Measurements from ENCODE around the gene ZNF821.
"Not testable (repeated sequence)": the region's sequence is repeated elsewhere in the genome, so short reads cannot be mapped to it uniquely, and the experiment has no call there.

ZNF821 gene

DNA sequence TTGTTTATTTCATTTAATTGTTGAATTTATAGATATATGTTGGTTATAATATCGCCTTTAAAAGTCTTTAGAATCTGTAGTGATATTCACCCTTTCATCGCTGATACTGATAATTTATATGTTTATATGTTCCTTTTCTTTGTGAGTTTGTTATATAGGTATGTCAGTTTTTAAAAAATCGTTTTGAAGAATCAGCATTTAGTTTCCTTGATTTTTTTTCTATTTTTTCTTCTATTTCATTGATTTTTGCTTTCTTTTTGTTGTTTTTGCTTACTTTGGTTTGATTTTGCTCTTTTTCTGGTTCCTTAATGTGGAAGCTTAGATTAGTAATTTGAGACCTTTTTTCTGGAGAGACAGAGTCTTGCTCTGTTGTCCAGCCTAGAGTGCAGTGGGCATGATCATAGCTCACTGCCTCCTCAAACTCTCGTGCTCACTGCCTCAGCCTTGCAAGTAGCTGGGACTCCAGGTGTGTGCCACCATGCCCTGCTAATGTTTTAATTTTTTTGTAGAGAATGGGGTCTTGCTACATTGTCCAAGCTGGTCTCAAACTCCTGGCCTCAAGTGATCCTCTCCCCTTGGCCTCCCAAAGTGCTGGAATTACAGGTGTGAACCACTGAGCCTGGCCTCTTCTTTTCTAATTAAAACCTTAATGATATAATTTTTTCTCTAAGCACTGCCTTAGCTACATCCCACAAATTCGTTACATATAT, 18.8 kb upstream of the ZNF821 start:
- no peak for DNase-seq (ENCODE audit: low read depth)

DNA sequence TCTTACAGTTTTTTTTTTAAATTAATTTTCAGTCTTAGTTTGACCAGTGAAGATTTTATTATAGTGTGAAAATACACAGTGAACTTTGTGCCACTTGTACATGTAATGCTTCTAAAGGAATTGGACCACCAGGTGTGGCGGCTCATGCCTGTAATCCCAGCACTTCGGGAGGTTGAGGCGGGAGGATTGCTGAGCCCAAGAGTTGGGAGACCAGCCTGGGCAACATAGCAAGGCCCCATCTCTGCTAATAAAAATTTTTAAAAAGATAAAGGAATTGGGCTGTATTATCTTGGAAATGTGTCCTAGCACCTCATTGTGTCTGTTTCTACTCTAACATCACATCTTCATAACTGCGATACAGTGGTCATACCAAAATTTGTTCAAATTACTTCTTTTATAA, 15.2 kb upstream of the ZNF821 start:
- no peak for DNase-seq (ENCODE audit: low read depth)

DNA sequence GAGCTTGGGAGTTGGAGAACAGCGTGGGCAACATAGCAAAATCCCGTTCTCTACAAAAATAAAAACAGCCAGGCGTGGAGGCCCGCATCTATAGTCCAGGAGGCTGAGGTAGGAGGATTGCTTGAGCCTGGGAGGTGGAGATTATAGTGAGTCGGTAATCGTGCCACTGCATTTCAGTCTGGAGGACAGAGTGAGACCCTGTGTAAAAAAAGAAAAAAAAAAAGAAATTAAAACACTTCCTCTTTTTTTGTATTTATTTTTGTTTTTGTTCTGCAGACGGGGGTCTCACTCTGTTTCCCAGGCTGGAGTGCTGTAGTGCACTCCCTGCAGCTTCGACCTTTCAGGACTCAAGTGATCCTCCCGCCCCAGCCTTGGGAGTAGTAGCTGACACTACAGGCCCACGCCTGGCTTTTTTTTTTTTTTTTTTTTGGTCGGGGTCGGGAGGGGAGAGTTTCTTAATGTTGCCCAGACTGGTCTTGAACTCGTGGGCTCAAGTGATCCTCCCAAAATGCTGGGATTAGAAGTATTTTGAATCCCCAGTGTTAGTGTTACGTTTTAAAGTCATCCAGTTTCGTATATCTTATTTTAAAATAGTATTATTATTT, 12.9 kb upstream of the ZNF821 start:
- DNase-seq (ENCODE audit: low read depth), result no peak

DNA sequence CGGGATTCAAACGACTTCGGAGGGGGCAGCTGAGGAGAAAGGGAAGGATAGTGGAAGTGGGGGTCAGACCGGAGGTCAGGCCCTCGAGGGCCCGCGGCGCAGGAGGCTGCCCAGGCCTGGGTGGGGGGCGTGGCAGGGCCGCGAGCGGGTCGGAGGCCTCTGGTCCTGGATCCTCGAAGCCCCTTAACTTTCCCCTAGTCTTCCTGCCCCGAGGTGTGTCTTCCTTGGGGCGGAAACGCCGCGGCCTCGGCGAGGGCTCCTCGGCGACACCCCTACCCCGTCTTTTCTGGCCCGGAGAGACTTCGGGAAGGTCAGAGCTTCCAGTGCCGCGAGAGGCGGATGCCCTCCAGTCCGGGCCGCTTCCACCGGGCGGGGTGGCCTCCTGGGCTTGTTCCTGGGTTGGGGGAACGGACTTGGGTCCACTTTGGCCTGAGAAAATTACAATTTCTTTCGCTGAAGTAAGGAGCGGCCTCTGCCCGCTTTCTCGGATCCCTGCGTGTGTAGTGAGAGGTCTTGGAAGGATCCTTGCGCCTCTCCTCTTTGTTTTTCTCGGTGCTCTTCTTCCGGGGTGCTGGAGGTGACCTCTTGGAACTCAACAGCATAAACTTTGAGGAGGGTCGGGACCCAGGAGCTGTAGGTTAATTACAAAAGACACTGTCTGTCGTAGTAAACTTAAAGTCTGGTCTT, 11.8 kb upstream of the ZNF821 start:
- no peak for DNase-seq (ENCODE audit: low read depth)

DNA sequence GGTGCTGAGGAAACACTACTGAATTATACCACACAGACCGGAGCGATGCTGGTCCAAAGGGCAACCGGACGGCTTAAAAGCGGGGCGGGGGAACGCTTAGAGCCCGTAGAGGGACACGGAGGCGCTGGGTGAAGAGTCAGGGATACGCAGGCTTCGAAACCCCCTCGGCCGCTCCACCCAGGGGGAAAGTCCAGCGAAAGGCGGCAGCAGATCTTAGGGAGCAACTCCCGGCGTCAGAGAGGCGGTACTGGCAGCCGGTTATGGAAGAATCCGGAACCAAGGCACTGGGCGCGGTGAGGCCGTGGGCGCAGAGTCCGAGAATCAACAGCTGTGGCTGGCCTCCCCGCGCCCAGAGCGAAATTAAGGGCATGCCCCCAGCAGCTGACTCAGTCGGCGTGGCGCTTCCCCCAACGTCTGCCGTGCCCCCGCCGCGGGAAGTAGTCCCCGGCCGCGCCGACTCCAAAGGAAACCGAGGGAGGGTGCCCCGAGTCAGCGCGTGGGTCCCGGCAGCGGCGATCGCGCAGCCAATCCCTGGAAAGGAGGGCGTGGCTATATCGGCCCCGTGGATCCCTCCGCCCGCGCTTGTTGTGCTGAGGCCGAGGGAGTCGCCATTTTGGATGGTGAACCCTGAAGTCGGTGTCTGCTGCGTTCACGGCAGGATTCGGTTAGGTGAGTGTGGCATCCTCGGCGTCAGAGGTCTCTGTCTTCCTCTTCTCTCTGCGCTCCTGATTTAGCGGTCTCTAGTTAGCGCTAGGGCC, 11.1 kb upstream of the ZNF821 start, which contains the start of gene IST1:
TSS of gene IST1 (plus strand) at position 611 of the 758 bp plus-strand sequence. CDS start 20,110 bp downstream, outside the sequence.
- DNase-seq (ENCODE audit: low read depth), result peak; percentile 98

DNA sequence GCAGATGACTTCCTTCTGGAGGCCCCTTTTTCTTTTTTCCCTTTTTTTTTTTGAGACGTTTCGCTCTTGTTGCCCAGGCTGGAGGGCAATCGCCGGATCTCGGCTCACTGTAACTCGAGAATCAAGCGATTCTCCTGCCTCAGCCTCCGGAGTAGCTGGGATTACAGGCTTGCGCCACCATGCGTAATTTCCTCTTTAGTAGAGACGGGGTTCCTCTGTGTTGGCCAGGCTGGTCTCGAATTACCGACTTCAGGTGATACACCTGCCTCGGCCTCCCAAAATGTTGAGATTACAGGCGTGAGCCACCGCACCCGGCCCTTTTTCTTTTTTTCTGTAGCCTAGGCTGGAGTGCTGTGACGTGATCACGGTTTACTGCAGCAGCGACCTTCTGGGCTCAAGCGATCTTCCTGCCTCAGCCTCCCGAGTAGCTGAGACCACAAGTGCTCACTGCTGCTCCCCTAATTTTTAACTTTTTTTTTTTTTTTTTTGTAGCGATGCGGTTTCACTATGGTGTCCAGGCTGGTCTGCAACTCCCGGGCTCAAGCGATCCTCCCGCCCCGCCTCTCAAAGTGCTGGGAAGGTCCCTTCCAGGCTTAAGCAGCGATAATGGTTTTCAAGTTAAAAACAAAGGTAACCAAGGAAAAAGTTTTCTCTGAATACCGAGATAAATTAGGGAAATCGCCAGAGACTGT, 10.4 kb upstream of the ZNF821 start:
- DNase-seq (ENCODE audit: low read depth), result peak; percentile 17

DNA sequence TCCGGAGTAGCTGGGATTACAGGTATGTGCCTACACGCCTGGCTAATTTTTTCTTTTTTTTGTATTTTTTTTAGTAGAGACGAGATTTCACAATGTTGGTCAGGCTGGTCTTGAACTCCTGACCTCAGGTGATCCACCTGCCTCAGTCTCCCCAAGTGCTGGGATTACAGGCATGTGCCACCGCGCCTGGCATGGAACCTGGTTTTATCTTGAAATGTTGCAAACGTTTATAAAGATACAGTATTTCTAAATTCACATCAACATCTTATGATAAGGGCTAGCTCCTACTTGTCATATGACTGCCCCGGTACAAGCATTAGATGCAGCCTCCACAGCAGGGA, 9.9 kb upstream of the ZNF821 start:
- no peak for DNase-seq (ENCODE audit: low read depth)

DNA sequence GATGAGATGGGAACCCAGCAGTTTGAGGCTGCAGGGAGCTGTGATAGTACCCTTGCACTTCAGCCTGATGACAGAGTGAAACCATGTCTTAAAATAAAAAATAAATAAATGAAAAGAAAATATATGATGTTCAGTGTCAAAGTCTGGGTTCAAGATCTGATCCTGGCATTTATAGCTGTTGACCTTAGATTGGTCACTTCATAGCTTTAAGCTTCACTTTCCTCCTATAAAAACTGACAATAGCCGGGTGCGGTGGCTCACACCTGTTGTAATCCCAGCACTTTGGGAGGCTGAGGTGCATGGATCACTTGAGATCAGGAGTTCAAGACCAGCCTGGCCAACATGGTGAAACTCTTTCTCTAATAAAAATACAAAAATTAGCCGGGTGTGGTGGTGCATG, 5.2 kb upstream of the ZNF821 start:
- DNase-seq (ENCODE audit: low read depth), result no peak

DNA sequence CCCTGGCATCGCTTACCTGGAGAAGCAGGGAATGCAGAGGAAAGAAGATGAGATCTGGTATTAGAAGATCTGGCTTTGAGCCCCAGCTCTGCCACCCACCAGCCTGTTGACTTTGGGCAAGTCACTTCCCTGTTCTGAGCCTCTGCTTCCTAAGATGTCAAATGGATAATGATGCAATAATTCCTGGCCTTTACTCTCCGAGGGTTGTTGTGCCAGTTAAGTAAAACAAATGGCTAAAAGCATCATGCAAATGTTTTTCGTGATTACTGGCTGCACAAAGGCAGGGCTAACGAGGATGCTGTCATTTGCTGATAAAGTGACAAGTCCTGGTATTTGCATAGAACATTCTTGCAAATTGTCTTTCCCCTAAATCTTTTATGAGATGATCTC, 1.3 kb upstream of the ZNF821 start:
- DNase-seq (ENCODE audit: low read depth), result no peak

DNA sequence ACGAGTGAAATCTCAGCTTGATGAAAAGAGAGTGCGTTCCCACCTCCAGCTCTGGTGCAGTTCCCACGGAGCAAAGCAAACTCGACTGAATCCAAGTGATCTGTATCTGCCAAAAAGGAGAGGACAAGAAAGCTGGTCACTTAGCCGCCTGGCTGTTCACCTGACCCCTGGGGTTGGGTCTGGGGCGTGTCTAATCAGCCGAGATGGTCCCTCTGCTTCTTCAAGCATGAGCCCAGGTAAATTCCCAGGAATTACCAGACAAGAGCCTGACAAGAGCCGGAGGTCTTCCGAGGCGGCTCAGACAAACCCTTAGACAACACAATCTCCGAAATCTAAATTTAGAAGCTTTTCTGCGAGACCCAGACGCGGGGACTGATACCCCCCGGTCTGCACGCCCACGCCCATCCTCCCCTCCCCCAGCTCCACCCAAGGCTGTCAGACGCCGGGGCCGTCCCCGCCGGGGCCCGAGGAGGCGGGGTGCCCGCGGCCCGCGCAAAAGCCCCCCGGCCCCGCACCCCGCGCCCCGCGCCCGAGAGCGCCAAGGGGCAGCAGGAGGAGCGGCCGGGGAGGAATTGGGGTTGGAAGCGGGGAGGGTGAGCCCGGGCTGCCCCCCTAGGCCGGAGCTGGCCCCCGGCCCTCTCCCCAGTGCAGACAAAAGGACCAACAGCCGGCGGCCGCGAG, 674 bp downstream of the ZNF821 start:
- DNase-seq (ENCODE audit: low read depth), result peak; percentile 42

DNA sequence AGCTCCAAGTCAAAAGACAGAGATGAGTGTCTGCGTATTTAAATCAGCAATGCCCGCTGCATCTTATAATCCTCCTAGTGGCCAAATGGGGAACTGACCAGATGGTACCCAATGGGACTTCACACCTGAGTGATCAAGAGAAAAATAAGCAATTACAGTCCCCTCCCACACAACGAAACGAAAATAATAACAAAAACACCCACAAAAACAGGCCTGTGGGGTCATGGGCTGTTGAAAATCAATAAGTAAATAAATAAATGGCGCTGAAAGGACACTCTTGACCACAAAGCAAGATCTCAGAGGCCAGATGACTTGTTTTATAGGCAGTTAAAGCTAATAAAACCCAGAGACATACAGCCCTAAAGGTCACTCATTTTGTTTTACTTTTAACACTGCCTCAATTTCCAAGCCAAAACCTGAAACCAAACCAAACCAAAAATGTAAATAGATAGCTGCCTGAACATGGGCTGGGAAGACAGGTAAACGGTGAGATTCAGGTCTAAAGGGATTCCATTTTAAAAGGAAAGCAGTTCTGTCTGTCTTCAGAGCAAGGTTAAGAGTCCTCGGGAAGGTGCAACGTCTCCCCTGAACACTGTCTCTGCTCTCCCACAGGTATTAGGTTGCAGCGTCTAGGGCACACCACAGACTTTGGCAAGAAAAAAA, 1.3 kb downstream of the ZNF821 start:
- DNase-seq (ENCODE audit: low read depth), result peak; percentile 60

DNA sequence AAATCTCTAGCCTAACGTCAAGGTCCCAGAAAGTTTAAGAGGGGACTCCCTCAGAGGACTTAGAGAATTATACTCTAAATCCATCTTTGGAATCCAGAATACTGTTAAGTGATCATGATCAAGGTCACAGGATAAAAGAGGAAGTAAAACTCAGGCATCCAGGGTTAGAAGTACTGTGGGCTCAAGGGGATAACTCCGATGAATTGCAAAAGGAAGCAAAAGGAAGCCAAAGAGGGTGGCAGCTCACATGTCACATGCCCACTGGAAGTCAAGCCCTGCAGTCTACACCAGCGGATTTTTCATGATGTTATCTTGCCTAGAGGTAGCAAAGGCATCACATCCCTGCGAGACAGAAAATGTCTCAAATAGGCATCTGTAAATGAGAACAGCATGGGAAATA, 3.8 kb downstream of the ZNF821 start:
- DNase-seq (ENCODE audit: low read depth), result no peak

DNA sequence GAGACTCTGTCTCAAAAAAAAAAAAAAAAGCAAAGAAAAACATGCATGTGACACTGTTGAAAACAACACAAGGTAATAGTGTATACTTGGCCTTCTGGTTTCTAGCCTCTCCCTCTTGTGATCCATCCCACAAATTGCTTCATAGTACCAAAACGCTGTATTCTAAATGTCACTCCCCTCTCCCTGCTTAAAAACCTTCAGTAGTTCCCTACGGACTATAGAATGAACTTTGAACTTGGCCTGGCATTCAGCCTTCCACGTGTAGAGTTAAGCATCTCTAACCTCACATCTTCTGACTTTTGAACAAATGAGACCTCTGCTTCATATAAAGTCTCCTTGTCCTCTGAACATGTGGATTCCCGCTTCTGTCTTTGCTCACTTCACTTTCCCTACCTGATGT, 5.1 kb downstream of the ZNF821 start:
- no peak for DNase-seq (ENCODE audit: low read depth)

DNA sequence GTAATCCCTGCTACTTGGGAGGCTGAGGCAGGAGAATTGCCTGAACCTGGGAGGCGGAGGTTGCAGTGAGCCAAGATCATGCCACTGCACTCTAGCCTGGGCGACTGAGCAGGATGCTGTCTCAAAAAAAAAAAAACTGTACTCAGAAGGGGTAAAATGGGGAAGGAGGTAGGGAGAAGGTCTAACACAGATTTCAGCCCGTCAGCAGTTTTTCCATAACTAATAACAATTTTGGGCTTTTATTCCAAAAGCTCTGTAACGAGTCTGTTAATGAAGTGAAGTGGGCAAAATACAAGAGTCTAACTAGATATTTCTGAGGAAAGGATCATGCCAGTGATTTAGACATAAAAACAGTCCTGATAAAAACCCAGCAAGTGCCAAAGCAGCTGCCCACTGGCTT, 10.8 kb downstream of the ZNF821 start:
- no peak for DNase-seq (ENCODE audit: low read depth)

DNA sequence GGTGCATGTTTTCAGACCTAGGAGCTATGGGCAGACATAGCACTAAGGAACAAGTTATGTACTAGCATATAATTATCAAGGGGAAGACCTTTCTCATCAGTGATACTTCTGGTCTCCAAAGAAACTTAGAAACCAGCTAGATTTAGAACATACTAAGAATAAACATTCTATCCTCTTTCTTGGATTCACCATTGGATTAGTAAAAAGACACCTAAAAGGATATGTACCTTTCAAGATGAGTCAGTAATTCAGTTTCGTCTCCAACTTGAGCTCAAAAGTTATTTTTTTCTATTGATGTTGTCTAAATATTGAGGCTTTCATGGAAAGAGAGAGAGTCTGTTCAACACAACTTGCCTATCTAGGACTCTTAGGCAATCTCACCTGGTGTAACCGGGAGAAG, 13.2 kb downstream of the ZNF821 start:
- DNase-seq (ENCODE audit: low read depth), result no peak

DNA sequence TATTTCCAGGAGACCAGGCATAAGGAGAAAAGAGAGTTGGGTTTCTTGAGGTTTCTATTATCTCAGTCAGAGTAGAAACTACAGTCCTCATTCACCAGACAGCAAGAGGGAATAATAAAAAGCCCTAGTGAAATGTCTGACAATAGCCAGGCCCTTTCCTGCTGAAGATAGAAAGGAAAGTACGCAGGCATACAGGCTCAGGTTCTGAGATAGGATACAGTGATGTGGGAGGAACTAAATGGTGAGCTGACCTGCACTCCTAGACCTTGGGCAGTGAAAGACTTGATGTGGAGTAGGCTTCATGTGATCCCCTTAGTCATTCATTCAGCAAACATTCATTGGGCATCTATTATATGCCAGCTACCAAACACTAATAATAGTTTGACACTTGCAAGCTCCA, 14.9 kb downstream of the ZNF821 start:
- DNase-seq (ENCODE audit: low read depth), result no peak

DNA sequence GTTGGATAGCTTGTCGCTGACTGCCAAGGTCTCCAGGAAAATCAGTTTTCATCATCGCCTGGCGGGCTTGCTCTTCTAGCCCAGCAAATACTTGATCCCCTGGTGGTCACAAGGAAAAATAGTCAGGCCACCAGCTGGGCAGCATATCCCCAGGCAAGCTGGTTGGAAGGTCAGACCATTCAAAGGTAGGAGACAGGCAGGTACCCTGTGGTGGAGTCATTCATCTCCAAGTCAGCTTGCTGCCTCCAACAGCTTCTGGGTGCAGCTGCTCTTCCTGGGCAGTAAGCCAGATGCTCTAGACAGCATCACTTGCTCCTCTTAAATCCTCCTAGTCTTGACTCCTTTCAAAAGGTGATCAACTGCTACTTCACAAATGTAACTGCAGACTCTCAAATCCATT, 16.0 kb downstream of the ZNF821 start:
- DNase-seq (ENCODE audit: low read depth), result no peak

DNA sequence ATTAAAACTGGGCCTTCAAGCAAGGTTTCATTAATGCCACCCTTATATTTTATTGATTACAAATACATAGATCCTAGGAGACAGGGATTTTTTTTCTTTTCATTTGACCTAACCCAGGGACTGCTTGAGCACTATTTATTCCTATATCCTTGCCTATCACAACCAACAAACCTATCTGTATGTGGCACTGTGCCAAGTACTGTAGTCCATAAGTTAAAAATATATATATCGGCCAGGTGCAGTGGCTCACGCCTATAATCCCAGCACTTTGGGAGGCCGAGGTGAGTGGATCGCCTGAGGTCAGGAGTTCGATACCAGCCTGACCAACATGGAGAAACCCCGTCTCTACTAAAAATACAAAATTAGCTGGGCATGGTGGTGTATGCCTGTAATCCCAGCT, 16.8 kb downstream of the ZNF821 start:
- DNase-seq (ENCODE audit: low read depth), result not testable (repeated sequence)

DNA sequence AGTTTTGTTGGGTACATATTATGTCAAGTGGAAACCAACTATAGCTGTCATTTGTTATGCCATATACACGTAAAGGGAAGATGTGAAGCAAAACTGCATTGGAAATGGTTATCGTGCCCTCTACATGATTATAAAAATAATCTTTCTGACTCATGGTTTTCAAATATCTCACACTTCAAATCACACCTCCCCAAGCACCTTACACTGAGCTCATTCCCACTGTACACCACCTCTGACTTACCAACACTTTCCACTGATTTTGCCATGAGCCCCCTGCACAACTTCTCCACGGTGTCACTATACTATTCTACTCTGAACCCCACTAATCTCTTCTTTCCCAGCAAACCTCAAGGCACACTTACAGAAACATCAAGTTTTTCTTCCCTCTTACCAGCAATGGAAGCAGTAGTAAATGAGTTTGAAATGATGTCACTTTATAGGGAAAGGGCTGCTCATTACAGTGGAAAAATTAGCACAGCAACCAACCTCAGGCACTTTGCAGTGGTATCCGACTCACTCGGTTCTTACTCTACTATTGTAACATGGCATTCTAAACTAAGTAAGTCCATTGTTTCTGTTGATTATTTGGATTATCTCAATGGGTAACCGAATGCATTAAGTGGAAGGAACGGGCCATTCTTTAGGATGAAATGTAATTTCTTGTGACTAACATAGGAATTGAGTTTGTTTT, 18.7 kb downstream of the ZNF821 start:
- no peak for DNase-seq (ENCODE audit: low read depth)

DNA sequence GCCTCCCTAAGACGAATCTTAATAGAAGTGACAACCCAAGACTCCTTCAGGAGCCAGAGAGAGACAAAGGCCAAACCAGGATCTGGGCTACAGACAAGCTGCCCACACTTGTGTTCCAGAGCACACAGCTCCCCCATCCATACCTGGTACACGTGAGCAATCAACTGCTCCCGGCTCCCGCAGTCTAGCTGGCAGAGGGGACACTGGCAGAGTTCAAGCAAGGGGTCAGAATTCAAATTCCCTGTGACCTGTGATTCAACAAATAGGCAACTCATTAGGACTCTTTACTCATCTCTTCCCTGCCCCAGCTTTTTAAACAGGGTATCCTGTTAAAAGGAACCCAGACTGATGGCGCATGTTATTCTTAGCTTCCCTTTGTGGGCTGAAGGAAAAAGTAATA, 20.0 kb downstream of the ZNF821 start:
- DNase-seq (ENCODE audit: low read depth), result no peak

All from activated T-cell treated with anti-CD3 and anti-CD28 coated beads for 48 hours (primary cell).